DND-41 (cell line): ENCODE measurements around the gene SKIC8.

Experiments
- ATAC-seq: fragments of 200-7000 bp; cut with Tn5 transposase; 3 replicates; pipeline ENCODE4 v1.9.1; 2021; ENCODE audit warnings: low read depth; ENCODE audit not compliant: insufficient read depth
- DNase-seq: peaks from one replicate; pipeline ENCODE4 v3.0.0-alpha.2; 2020
- H2AFZ ChIP-seq: 2 replicates; pipeline ENCODE4 v1.6.0; 2012; ENCODE audit warnings: low read depth, low read length
- H3K27ac ChIP-seq: 2 replicates; pipeline ENCODE4 v1.5.1; 2012; ENCODE audit warnings: low read length, inconsistent platforms
- H3K27me3 ChIP-seq: fragments of 200-600 bp; sonication (generic); 2 replicates; pipeline ENCODE4 v1.6.0; 2012; ENCODE audit warnings: low read length, mild to moderate bottlenecking, inconsistent platforms; ENCODE audit not compliant: insufficient read depth, poor library complexity
- H3K36me3 ChIP-seq: 2 replicates; pipeline ENCODE4 v1.5.1; 2012; ENCODE audit warnings: low read length, inconsistent platforms; ENCODE audit not compliant: insufficient read depth
- H3K4me1 ChIP-seq: 2 replicates; pipeline ENCODE4 v1.5.1; 2012; ENCODE audit warnings: mild to moderate bottlenecking, low read length; ENCODE audit not compliant: insufficient read depth
- H3K4me2 ChIP-seq: 2 replicates; pipeline ENCODE4 v1.6.0; 2012; ENCODE audit warnings: mild to moderate bottlenecking, moderate library complexity, low read length, inconsistent platforms; ENCODE audit not compliant: insufficient read depth
- H3K4me3 ChIP-seq, 2 experiments: fragments of 200-600 bp in 1 of 2; shearing (Covaris generic) in 1 of 2; 2 replicates each; pipeline ENCODE4 v1.5.1; 2012 to 2016; ENCODE audit warnings: inconsistent platforms in 2 of 2, low read length in 2 of 2, mild to moderate bottlenecking in 2 of 2, low read depth in 1 of 2, moderate library complexity in 1 of 2
- H3K79me2 ChIP-seq: 2 replicates; pipeline ENCODE4 v1.6.0; 2012; ENCODE audit warnings: low read length, inconsistent platforms; ENCODE audit not compliant: insufficient read depth
- H3K9ac ChIP-seq: 2 replicates; pipeline ENCODE4 v1.6.0; 2012; ENCODE audit warnings: low read depth, mild to moderate bottlenecking, inconsistent platforms, low read length, moderate library complexity
- H3K9me3 ChIP-seq: 2 replicates; pipeline ENCODE4 v1.5.1; 2012; ENCODE audit warnings: low read length, moderate library complexity, mild to moderate bottlenecking, inconsistent platforms; ENCODE audit not compliant: insufficient read depth, severe bottlenecking
- H4K20me1 ChIP-seq: 2 replicates; pipeline ENCODE4 v1.6.0; 2012; ENCODE audit warnings: low read length; ENCODE audit not compliant: insufficient read depth
- EZH2 ChIP-seq: IDR thresholded peaks from 3 replicates; pipeline ENCODE4 v1.6.1; 2012; ENCODE audit warnings: borderline replicate concordance, low read depth, mild to moderate bottlenecking, moderate library complexity, low read length, inconsistent platforms; ENCODE audit not compliant: severe bottlenecking
- TF ChIP-seq, protein P1 (sequence below): IDR thresholded peaks from 2 replicates; pipeline ENCODE4 v1.5.1; 2012; ENCODE audit warnings: borderline replicate concordance, low read length, moderate library complexity, mild to moderate bottlenecking; ENCODE audit not compliant: poor library complexity, severe bottlenecking; ENCODE audit errors: extremely low read depth

SKIC8 gene

GRCh38 chr15:78264304-78265136 lies 34.9 kb downstream of the SKIC8 start, which contains the start of gene DNAJA4:
Gene DNAJA4, plus strand, starts transcription at chr15:78264562. Its CDS starts 202 bp downstream, at chr15:78264764.
- no peak for DNase-seq
- Histone ChIP-seq H3K27ac (no peak within 1 kb of the TSS), H3K9me3 (no peaks in the 10 kb centered on the region), H3K4me1 (no peaks in the 10 kb centered on the region), H3K79me2 (no peaks in the 10 kb centered on the region), H3K9ac (no peak within 1 kb of the TSS), H3K4me2 (no peak within 1 kb of the TSS), H3K27me3 (no peaks in the 10 kb centered on the region), H2AFZ (no peak within 1 kb of the TSS), H4K20me1 (no peaks in the 10 kb centered on the region), H3K36me3 (no peaks in the 10 kb centered on the region), H3K4me3 (no peak within 1 kb of the TSS)
- TF ChIP-seq, protein P1, sequence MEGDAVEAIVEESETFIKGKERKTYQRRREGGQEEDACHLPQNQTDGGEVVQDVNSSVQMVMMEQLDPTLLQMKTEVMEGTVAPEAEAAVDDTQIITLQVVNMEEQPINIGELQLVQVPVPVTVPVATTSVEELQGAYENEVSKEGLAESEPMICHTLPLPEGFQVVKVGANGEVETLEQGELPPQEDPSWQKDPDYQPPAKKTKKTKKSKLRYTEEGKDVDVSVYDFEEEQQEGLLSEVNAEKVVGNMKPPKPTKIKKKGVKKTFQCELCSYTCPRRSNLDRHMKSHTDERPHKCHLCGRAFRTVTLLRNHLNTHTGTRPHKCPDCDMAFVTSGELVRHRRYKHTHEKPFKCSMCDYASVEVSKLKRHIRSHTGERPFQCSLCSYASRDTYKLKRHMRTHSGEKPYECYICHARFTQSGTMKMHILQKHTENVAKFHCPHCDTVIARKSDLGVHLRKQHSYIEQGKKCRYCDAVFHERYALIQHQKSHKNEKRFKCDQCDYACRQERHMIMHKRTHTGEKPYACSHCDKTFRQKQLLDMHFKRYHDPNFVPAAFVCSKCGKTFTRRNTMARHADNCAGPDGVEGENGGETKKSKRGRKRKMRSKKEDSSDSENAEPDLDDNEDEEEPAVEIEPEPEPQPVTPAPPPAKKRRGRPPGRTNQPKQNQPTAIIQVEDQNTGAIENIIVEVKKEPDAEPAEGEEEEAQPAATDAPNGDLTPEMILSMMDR = no peak
- TF ChIP-seq EZH2 = no peak
- ATAC-seq = no peak

- no peak for ATAC-seq
- Histone ChIP-seq H3K27ac (no peak overlapping the region), H4K20me1 (no peaks in the 10 kb centered on the region), H3K79me2 (no peaks in the 10 kb centered on the region), H3K4me1 (no peaks in the 10 kb centered on the region), H2AFZ (no peak overlapping the region), H3K4me2 (no peak overlapping the region), H3K9me3 (no peaks in the 10 kb centered on the region), H3K9ac (no peak overlapping the region), H3K4me3 (no peak overlapping the region), H3K27me3 (no peaks in the 10 kb centered on the region), H3K36me3 (no peaks in the 10 kb centered on the region)
- TF ChIP-seq, protein P1 = no peak
- TF ChIP-seq EZH2 = no peak
- no peak for DNase-seq
Observed at GRCh38 chr15:78263907-78264303, 35.5 kb downstream of the SKIC8 start.

- DNase-seq (no peak), ATAC-seq (no peak)
- Histone ChIP-seq H3K9me3 (no peaks in the 10 kb centered on the region), H3K9ac (no peak overlapping the region), H3K4me1 (no peaks in the 10 kb centered on the region), H3K79me2 (no peaks in the 10 kb centered on the region), H3K36me3 (no peaks in the 10 kb centered on the region), H3K27me3 (no peaks in the 10 kb centered on the region), H3K27ac (no peak overlapping the region), H2AFZ (no peak overlapping the region), H4K20me1 (no peaks in the 10 kb centered on the region), H3K4me2 (no peak overlapping the region), H3K4me3 (no peak overlapping the region)
- TF ChIP-seq EZH2 = no peak
- TF ChIP-seq, protein P1 = no peak
Observed at GRCh38 chr15:78263351-78263781, 36.0 kb downstream of the SKIC8 start.
